GM21576 (cell line): ENCODE data around the gene NR2C2.
A peak's percentile ranks its signal among the peaks of the same experiment; 100 is the strongest.

Experiments
- ATAC-seq: cut with Tn5 transposase; IDR thresholded peaks from one replicate; pipeline ENCODE4 v1.9.1; 2021; ENCODE audit warnings: mild to moderate bottlenecking, moderate library complexity; ENCODE audit not compliant: unreplicated experiment

The NR2C2 gene

GRCh38 chr3:14921034-14921616 lies 26.3 kb upstream of the NR2C2 start:
- ATAC-seq = peak; percentile 67

GRCh38 chr3:14921811-14922705 lies 25.3 kb upstream of the NR2C2 start:
- no peak for ATAC-seq

- ATAC-seq = no peak
Measured at GRCh38 chr3:14922863-14923262, 24.5 kb upstream of the NR2C2 start.

GRCh38 chr3:14923476-14923875 lies 23.9 kb upstream of the NR2C2 start:
- ATAC-seq = no peak

- no peak for ATAC-seq
Measured at GRCh38 chr3:14925729-14926591, 21.4 kb upstream of the NR2C2 start.

GRCh38 chr3:14926592-14926991 lies 20.8 kb upstream of the NR2C2 start:
- ATAC-seq = no peak

- no peak for ATAC-seq
Measured at GRCh38 chr3:14927308-14927707, 20.1 kb upstream of the NR2C2 start.

- ATAC-seq = no peak
Measured at GRCh38 chr3:14929310-14930074, 17.9 kb upstream of the NR2C2 start.

GRCh38 chr3:14933820-14934425 lies 13.5 kb upstream of the NR2C2 start:
- no peak for ATAC-seq

- ATAC-seq = no peak
Measured at GRCh38 chr3:14935592-14936345, 11.6 kb upstream of the NR2C2 start.

GRCh38 chr3:14938954-14939353 lies 8.4 kb upstream of the NR2C2 start:
- no peak for ATAC-seq

- ATAC-seq = no peak
Measured at GRCh38 chr3:14941871-14942270, 5.5 kb upstream of the NR2C2 start.

GRCh38 chr3:14943042-14943441 lies 4.3 kb upstream of the NR2C2 start:
- no peak for ATAC-seq

- no peak for ATAC-seq
Measured at GRCh38 chr3:14946236-14946635, 1.1 kb upstream of the NR2C2 start.

GRCh38 chr3:14946739-14947099 lies 664 bp upstream of the NR2C2 start:
- ATAC-seq = no peak

- ATAC-seq = peak; percentile 91
Measured at GRCh38 chr3:14947886-14948608, 664 bp downstream of the NR2C2 start.

- no peak for ATAC-seq
Measured at GRCh38 chr3:14948609-14949038, 1.2 kb downstream of the NR2C2 start.

- ATAC-seq = no peak
Measured at GRCh38 chr3:14949126-14949525, 1.7 kb downstream of the NR2C2 start.

GRCh38 chr3:14950274-14950673 lies 2.9 kb downstream of the NR2C2 start:
- ATAC-seq = no peak
